SJCRH30 (cell line): ENCODE measurements around the gene ZNF318. TPM values are rescaled to one million over a fixed set of nuclear protein-coding genes. Genes with fewer than 3 reads are reported as not detected.
"Not testable (repeated sequence)": the region's sequence is repeated elsewhere in the genome, so short reads cannot be mapped to it uniquely, and the experiment has no call there.

Experiments used
- DNase-seq, 2 experiments: peaks; one replicate each; pipeline ENCODE4 v3.0.0-alpha.2; 2015 to 2020
- H3K27ac ChIP-seq: fragments of 250-450 bp; sonication (Bioruptor Pico); 2 replicates; pipeline ENCODE4 v1.5.1; 2020; ENCODE audit warnings: mild to moderate bottlenecking, moderate library complexity
- H3K27me3 ChIP-seq: fragments of 250-450 bp; sonication (Bioruptor Pico); 2 replicates; pipeline ENCODE4 v1.5.1; 2020; ENCODE audit warnings: mild to moderate bottlenecking, moderate library complexity
- H3K36me3 ChIP-seq: fragments of 250-450 bp; sonication (Bioruptor Pico); 2 replicates; pipeline ENCODE4 v1.5.1; 2020; ENCODE audit warnings: mild to moderate bottlenecking, moderate library complexity
- H3K4me1 ChIP-seq: fragments of 250-450 bp; sonication (Bioruptor Pico); 2 replicates; pipeline ENCODE4 v1.5.1; 2020; ENCODE audit warnings: mild to moderate bottlenecking, moderate library complexity
- H3K4me3 ChIP-seq: fragments of 250-450 bp; sonication (Bioruptor Pico); 2 replicates; pipeline ENCODE4 v1.5.1; 2020; ENCODE audit warnings: mild to moderate bottlenecking, moderate library complexity
- H3K9me3 ChIP-seq: fragments of 250-450 bp; sonication (Bioruptor Pico); replicated peaks from 2 replicates; pipeline ENCODE4 v1.5.1; 2020; ENCODE audit warnings: mild to moderate bottlenecking, moderate library complexity
- total RNA-seq: library from RNA; depleted of rRNA; stranded (reverse); fragments of >200 nt; shearing (Covaris generic); gene quantifications from 2 replicates; pipeline ENCODE4 v1.2.3, GENCODE V29; 2014

ZNF318 gene
- total RNA-seq, 1 experiment from 2014 or later = 17.7 TPM

DNA sequence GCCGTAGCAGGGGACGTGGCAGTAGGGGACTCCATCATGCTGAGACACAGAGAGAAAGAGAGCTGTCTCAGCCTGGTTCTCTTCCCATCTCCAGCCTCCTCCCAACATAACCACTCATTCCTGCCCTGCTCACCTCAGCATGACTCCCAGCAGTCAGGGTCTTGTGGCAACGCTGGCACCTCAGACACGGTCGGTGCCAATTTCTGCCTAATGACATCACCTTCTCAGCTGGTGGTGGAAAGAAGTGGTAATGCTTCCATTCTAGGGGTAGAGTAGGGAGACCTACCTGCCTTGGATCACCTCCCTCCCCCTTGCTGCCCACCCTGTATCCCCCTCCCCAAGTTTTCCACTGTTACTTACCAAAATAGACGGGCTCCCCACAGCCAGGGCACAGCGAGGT is 63.4 kb downstream of the ZNF318 start:
- H3K36me3 ChIP-seq = no peaks in the 10 kb centered on the region
- no peak overlapping the region for H3K4me3 ChIP-seq
- H3K27me3 ChIP-seq = peaks cover 8% of the 10 kb centered on the region
- DNase-seq = no peak
- no peaks in the 10 kb centered on the region for H3K9me3 ChIP-seq
- no peaks in the 10 kb centered on the region for H3K4me1 ChIP-seq
- H3K27ac ChIP-seq = no peak overlapping the region

DNA sequence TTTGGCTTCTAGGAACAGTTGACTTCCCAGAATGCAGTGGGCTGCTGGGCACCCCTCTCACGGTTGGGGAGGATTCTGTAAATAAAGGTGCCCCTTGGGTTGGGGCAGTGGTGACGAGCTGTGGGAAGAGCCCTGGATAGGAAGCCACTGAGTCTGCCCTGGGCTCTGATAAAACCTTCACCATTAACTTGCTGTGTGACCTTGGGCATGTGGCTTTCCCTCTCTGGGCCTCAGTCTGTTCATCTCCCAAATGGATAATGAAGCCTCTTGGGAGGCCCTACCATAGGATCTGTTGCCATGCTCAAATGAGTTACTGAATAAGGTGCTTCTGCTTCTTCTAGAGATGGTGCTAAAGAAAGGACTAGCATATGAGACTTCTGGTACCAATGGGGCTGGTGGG is 64.6 kb downstream of the ZNF318 start:
- H3K4me1 ChIP-seq = no peaks in the 10 kb centered on the region
- DNase-seq = no peak
- H3K27ac ChIP-seq = no peak overlapping the region
- H3K9me3 ChIP-seq = no peaks in the 10 kb centered on the region
- peaks cover 12% of the 10 kb centered on the region for H3K27me3 ChIP-seq
- no peak overlapping the region for H3K4me3 ChIP-seq
- H3K36me3 ChIP-seq = no peaks in the 10 kb centered on the region

DNA sequence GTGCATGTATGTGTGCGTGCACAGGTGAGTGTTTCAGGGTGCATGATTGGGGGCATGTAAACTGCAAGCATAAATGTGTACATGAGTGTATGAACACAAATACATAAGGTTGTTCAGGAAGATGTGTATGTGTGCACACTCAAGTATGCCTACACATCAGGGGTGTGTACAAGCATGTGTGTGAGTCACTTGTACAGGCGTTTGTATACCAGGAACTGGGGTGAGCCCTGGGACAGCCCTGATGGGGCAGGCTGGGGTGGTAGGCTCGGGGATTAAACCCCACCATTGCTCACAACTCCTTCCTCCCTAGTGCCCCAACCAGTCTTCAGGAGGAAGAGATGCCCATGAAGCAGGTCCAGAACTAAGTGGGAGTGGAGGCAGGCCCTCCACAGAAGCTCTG is 65.1 kb downstream of the ZNF318 start:
- Histone ChIP-seq H3K36me3 (no peaks in the 10 kb centered on the region), H3K4me1 (no peaks in the 10 kb centered on the region), H3K27me3 (peaks cover 16% of the 10 kb centered on the region), H3K9me3 (no peaks in the 10 kb centered on the region), H3K4me3 (no peak overlapping the region), H3K27ac (no peak overlapping the region)
- DNase-seq = no peak

DNA sequence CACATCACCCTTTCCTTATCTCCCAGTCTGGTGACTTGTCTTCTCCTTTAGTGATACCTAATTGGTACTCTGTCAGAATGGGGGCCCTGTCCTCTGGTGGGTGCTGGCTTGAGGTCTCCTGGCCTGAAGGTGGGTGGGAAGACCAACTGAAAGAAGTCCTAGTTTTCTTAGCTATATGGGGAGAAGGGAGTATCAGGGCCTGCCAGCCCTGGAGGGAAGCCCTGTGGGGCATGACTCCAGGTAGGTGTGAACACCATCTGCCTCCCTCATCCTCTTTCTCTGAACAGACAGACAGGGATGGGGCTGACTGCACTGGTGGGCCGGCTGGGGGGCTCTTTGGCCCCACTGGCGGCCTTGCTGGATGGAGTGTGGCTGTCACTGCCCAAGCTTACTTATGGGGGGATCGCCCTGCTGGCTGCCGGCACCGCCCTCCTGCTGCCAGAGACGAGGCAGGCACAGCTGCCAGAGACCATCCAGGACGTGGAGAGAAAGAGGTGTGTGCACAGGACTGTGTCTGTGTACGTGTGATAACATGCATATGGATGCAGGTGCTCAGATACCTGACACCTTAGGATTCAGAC is 65.6 kb downstream of the ZNF318 start:
- Histone ChIP-seq H3K9me3 (no peaks in the 10 kb centered on the region), H3K27ac (no peak overlapping the region), H3K36me3 (no peaks in the 10 kb centered on the region), H3K27me3 (peaks cover 21% of the 10 kb centered on the region), H3K4me3 (no peak overlapping the region), H3K4me1 (no peaks in the 10 kb centered on the region)
- no peak for DNase-seq

DNA sequence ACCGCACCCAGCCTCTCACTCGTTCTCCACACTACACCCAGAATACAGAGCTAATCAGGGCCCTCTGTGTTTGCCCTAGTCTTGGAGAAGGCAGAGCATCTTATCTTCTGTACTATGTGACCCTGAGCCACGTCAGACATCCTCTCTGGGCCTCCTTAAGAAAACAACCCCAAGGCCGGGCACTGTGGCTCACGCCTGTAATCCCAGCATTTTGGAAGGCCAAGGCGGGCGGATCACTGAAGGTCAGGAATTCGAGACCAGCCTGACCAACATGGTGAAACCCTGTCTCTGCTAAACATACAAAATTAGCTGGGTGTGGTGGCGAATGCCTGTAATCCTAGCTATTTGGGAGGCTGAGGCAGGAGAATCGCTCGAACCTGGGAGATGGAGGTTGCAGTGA is 66.4 kb downstream of the ZNF318 start:
- H3K4me1 ChIP-seq, H3K27ac ChIP-seq, DNase-seq, H3K36me3 ChIP-seq, H3K9me3 ChIP-seq, H3K4me3 ChIP-seq: not testable (repeated sequence)
- peaks cover 21% of the 10 kb centered on the region for H3K27me3 ChIP-seq

DNA sequence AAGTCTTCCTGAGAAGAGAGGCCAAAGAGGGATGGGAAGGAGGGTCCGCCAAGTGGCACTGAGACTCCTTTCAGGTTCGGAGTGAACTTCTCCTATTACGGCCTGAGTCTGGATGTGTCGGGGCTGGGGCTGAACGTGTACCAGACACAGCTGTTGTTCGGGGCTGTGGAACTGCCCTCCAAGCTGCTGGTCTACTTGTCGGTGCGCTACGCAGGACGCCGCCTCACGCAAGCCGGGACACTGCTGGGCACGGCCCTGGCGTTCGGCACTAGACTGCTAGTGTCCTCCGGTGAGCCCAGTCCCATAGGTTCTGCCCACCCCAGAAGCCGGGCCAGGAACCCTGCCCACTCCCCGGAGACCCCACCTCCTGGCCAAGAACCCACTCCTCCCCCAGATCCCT is 67.3 kb downstream of the ZNF318 start:
- Histone ChIP-seq H3K4me3 (no peak overlapping the region), H3K27me3 (peaks cover 21% of the 10 kb centered on the region), H3K36me3 (no peaks in the 10 kb centered on the region), H3K9me3 (no peaks in the 10 kb centered on the region), H3K27ac (no peak overlapping the region), H3K4me1 (no peaks in the 10 kb centered on the region)
- DNase-seq = peak in 1 of 2 experiments; percentile 12

DNA sequence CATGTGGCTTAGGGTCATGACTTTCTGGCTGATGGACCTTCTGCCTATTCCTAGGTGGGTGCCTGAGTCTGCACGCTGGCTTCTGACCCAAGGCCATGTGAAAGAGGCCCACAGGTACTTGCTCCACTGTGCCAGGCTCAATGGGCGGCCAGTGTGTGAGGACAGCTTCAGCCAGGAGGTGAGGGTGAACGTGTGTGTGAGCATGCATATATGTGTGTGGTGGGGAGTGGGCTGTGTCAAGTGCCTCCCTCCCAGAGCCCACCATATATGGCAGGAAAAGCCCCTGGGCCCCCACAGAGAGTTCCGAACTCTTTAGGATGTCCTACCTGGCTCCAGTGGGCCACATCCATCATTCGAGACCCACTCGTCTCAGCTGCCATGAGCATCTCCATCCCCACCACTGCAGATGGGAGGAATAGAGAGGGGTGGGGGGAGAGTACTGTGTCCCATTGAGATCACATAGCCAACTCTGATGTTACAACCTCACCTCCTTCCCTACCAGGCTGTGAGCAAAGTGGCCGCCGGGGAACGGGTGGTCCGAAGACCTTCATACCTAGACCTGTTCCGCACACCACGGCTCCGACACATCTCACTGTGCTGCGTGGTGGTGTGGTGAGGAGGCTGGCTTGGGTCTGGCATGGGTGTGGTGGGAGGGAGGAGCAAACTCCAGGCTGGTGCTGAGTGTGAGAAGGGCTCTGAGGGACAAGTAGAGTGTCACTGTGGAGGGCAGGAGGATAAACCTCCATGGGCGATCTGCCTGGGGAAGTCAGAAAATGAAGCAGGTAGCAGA is 68.2 kb downstream of the ZNF318 start:
- peaks cover 24% of the 10 kb centered on the region for H3K27me3 ChIP-seq
- no peak overlapping the region for H3K27ac ChIP-seq
- no peak for DNase-seq
- H3K4me1 ChIP-seq = no peaks in the 10 kb centered on the region
- H3K4me3 ChIP-seq = no peak overlapping the region
- no peaks in the 10 kb centered on the region for H3K36me3 ChIP-seq
- no peaks in the 10 kb centered on the region for H3K9me3 ChIP-seq

DNA sequence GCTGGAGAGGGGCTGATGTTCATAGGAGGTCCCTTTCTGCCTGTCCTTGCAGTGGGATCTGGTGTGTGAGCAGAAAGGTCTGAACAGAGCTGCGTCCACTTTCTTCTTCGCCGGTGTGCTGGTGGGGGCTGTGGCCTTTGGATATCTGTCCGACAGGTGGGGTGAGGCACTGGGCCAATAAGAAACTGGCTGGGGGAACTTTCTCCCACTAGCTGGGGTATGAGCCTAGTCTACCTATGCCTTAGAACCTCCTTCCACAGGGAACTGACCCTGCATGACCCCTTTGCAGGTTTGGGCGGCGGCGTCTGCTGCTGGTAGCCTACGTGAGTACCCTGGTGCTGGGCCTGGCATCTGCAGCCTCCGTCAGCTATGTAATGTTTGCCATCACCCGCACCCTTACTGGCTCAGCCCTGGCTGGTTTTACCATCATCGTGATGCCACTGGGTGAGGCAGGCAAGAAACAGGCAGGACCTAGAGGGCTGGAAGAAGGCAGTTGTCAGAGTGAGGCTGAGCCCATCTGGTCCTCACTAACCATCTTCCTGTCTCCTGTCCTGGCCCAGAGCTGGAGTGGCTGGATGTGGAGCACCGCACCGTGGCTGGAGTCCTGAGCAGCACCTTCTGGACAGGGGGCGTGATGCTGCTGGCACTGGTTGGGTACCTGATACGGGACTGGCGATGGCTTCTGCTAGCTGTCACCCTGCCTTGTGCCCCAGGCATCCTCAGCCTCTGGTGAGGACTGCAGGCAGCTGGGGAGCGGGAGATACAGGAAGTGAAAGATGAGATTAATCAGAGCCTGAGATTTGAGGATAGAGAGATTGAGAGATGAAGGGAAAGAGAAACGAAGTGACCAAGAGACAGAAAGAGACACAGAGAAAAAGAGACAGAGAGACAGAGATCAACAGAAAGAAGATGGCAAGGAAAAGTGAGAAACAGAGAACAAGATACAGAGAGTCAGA is 69.8 kb downstream of the ZNF318 start:
- no peak overlapping the region for H3K27ac ChIP-seq
- H3K27me3 ChIP-seq = peaks cover 24% of the 10 kb centered on the region
- H3K36me3 ChIP-seq = no peaks in the 10 kb centered on the region
- no peaks in the 10 kb centered on the region for H3K4me1 ChIP-seq
- DNase-seq = peak in 1 of 2 experiments; percentile 7
- H3K4me3 ChIP-seq = no peak overlapping the region
- no peaks in the 10 kb centered on the region for H3K9me3 ChIP-seq

DNA sequence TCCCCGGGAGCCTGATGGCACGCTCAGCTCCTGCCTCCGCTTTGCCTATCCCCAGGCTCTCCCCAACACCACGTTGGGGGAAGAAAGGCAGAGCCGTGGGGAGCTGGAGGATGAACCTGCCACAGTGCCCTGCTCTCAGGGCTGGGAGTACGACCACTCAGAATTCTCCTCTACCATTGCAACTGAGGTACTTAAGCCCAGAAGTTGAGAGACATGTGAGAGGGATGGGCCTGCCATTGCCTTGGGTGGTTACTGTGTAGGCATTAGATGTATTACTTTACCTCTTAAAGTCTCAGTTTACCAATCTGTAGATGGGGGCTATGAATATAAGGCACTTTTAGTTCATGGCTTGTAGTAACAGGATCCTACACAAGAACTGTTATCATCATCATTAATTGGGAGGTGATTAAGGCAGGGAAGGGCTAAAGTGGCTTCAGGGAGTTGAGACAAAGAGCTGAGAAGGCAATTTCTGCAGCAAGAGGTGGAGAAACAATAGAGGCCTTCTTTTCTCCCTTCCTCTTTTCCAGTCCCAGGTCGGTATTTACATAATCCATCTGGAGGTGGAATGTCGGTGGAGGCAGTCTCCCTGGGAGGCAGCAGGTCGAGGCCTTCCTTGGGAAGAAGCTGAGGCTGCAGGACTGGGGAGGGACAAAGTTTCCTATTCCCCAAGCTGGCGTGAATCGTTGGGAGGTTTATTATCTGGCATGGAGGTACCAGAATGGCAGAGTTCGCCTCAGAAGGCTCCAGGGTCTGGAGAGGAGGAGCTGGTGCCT is 70.7 kb downstream of the ZNF318 start:
- H3K4me1 ChIP-seq = no peaks in the 10 kb centered on the region
- DNase-seq = no peak
- H3K4me3 ChIP-seq = no peak overlapping the region
- H3K27ac ChIP-seq = no peak overlapping the region
- H3K27me3 ChIP-seq = peaks cover 24% of the 10 kb centered on the region
- H3K36me3 ChIP-seq = no peaks in the 10 kb centered on the region
- no peaks in the 10 kb centered on the region for H3K9me3 ChIP-seq

DNA sequence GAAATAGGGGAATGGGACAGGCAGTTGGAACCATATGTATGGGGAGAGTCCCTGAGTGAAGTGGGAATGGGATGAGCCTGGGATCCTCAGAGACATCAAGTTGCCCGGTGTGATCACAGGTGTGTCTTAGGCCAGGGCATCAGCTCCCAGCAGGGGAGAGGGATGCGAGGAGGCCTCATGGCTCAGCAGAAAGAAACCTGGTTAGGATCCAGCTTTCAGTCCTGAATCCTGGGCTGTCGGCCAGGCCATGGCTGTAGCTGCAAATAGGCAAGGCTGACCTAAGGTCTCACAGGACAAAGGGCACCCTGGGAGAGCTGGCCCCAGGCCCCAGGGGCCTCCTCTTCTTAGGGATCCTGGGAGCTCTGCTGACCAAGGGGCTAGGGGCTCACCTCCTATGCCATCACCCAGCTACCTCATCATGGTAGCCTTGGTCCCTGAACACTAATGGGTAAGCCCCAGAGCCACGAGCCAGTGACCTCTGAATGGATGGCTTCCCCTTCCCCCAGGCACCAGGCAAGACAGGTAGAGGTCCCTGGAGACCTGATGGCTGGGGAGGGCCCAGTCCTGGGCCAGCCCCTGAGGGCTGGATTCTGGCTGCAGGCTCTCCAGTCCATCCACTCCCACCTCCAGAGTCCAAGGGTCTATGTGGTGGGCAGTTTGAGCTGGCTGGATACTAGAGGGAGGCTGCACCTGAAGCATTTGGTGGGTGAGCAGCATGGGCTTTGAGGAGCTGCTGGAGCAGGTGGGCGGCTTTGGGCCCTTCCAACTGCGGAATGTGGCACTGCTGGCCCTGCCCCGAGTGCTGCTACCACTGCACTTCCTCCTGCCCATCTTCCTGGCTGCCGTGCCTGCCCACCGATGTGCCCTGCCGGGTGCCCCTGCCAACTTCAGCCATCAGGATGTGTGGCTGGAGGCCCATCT is 71.5 kb downstream of the ZNF318 start, which contains the start of gene SLC22A7:
Gene SLC22A7, plus strand, starts transcription at position 617 of the 921 bp plus-strand sequence. Its CDS starts 99 bp downstream, at position 716.
- Histone ChIP-seq H3K4me1 (no peaks in the 10 kb centered on the region), H3K27me3 (peaks cover 24% of the 10 kb centered on the region), H3K4me3 (no peak within 1 kb of the TSS), H3K9me3 (no peaks in the 10 kb centered on the region), H3K27ac (no peak within 1 kb of the TSS), H3K36me3 (no peaks in the 10 kb centered on the region)
- no peak for DNase-seq

DNA sequence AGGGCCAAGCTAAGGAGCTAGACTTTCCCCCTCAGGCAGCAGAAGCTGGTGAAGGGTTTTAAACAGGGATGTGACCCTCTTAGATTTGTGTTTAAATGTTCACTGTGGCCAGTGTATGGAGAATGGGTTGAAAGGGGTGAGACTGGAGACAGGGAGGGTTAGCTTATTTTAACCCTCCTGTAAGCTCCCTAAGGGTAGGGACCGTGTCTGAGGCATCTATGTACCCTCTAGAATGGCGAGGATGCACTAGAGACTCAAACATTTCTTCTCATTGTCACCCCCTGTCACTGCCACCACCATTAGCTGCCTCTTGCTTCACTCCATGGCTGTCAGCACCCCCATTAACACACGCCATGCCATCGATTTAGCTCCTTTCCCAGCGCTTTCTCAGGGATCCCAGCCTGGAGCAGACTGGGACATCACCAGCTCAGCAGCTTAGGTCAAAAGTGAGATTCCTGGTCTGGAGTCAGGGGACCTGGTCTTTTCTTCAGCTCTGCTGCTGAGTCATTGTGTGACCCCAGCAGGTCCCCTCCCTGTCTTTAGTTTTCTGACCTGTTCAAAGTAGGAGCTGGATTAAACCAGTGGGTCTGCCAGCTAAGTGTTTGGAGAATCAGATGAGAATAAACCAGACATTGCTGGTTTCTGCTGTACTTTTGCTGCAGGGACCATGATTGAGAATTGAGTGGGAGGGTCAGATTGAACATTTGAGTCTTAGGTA is 72.5 kb downstream of the ZNF318 start:
- Histone ChIP-seq H3K27me3 (peaks cover 28% of the 10 kb centered on the region), H3K27ac (no peak overlapping the region), H3K4me3 (no peak overlapping the region), H3K9me3 (no peaks in the 10 kb centered on the region), H3K36me3 (no peaks in the 10 kb centered on the region), H3K4me1 (no peaks in the 10 kb centered on the region)
- no peak for DNase-seq

DNA sequence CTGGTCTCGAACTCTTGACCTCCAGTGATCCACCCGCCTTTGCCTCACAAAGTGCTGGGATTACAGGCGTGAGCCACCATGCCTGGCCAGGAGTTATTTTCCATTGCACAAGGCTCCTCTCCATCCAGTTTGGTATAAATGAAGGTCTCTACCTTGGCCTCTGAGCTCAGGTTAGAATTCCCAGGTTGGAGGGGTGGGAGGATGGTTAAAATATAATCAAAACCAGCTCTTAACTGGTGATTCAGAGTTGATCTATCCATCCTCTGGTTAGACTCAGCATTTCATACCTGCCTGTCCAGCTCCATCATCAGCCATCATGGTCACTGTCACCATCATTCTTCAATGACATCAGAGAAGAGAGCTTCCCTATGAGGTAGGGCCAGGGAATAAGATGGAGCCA is 74.0 kb downstream of the ZNF318 start:
- no peaks in the 10 kb centered on the region for H3K9me3 ChIP-seq
- peaks cover 19% of the 10 kb centered on the region for H3K27me3 ChIP-seq
- DNase-seq = no peak
- no peaks in the 10 kb centered on the region for H3K36me3 ChIP-seq
- no peak overlapping the region for H3K4me3 ChIP-seq
- H3K4me1 ChIP-seq = no peaks in the 10 kb centered on the region
- H3K27ac ChIP-seq = no peak overlapping the region

DNA sequence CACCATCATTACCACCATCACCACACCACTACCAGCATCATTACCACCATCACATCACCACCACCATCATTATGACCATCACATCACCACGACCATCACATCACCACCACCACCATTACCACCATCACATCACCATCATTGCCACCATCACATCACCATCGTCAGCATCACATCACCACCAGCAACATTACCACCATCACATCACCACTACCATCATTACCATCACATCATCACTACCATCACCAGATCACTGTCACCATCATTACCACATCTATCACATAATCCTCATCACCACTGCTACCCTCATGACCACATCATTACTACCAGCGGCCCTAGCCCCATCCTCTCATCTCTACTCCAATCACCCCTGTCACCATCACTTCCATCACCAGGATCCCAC is 74.9 kb downstream of the ZNF318 start:
- Histone ChIP-seq H3K27me3 (peaks cover 13% of the 10 kb centered on the region), H3K4me3 (no peak overlapping the region), H3K4me1 (no peaks in the 10 kb centered on the region)

More for the DNA sequence above, 74.9 kb downstream of the ZNF318 start:
- DNase-seq = no peak
- no peaks in the 10 kb centered on the region for H3K9me3 ChIP-seq
- no peak overlapping the region for H3K27ac ChIP-seq
- H3K36me3 ChIP-seq = no peaks in the 10 kb centered on the region
